IMR-90 (cell line): Measurements from ENCODE around the gene LRRC57. TPM values are rescaled to one million over a fixed set of nuclear protein-coding genes. Genes with fewer than 3 reads are reported as not detected.

ENCODE experiments used
- ATAC-seq: fragments of 200-7000 bp; cut with Tn5 transposase; 2 replicates; pipeline ENCODE4 v1.9.1; 2020; ENCODE audit warnings: low read depth, mild to moderate bottlenecking, moderate library complexity
- BruUV-seq: library from RNA; stranded (reverse); fragments of 400-500 nt; replicated peaks from 2 replicates; lab custom pipeline; 2021; lab: Mats Ljungman, UMichigan
- CTCF ChIA-PET: fragments of 300-600 bp; formaldehyde crosslinking; extraction: SDS; loops from one replicate; lab custom pipeline; 2021; ENCODE audit warnings: antibody characterized with exemption; lab: Yijun Ruan, JAX
- POLR2A ChIA-PET: fragments of 300-600 bp; sonication (Branson Sonifier 250); formaldehyde crosslinking; loops from one replicate; lab custom pipeline; 2022; ENCODE audit warnings: antibody characterized with exemption; ENCODE audit not compliant: unreplicated experiment; lab: Charles Lee
- DNase-seq: peaks from one replicate; pipeline ENCODE4 v3.0.0; 2013
- H2AFZ ChIP-seq: replicated peaks from 2 replicates; pipeline ENCODE3; 2013; ENCODE audit warnings: low read length, mild to moderate bottlenecking; ENCODE audit not compliant: poor library complexity
- H2AK5ac ChIP-seq: 2 replicates; pipeline ENCODE4 v1.6.1; 2013; ENCODE audit warnings: low read depth, low read length, inconsistent platforms
- H2AK9ac ChIP-seq: replicated peaks from 2 replicates; pipeline ENCODE3; 2013; ENCODE audit warnings: mild to moderate bottlenecking, low read depth, low read length, moderate library complexity; ENCODE audit not compliant: poor library complexity
- H2BK120ac ChIP-seq: 2 replicates; pipeline ENCODE4 v1.6.1; 2013; ENCODE audit warnings: low read depth, low read length, inconsistent platforms
- H2BK15ac ChIP-seq: 3 replicates; pipeline ENCODE4 v1.6.1; 2013; ENCODE audit warnings: low read depth, low read length, inconsistent platforms
- H2BK20ac ChIP-seq: 2 replicates; pipeline ENCODE4 v1.6.1; 2013; ENCODE audit warnings: low read depth, mild to moderate bottlenecking, inconsistent platforms, low read length, moderate library complexity
- H2BK5ac ChIP-seq: 2 replicates; pipeline ENCODE4 v1.6.1; 2013; ENCODE audit warnings: mild to moderate bottlenecking, low read depth, low read length, inconsistent platforms; ENCODE audit not compliant: poor library complexity, severe bottlenecking
- H3K14ac ChIP-seq: replicated peaks from 2 replicates; pipeline ENCODE4 v1.6.1; 2013; ENCODE audit warnings: low read depth, low read length, inconsistent platforms
- H3K18ac ChIP-seq: 2 replicates; pipeline ENCODE4 v1.6.1; 2013; ENCODE audit warnings: low read depth, low read length, control low read depth
- H3K23ac ChIP-seq: 2 replicates; pipeline ENCODE4 v1.6.1; 2013; ENCODE audit warnings: low read depth, low read length, inconsistent platforms
- H3K27ac ChIP-seq: 2 replicates; pipeline ENCODE4 v1.5.1; 2013; ENCODE audit warnings: mild to moderate bottlenecking, control low read depth, low read length; ENCODE audit not compliant: insufficient read depth
- H3K27me3 ChIP-seq: 2 replicates; pipeline ENCODE4 v1.6.1; 2013; ENCODE audit warnings: low read length; ENCODE audit not compliant: control insufficient read depth, insufficient read depth
- H3K36me3 ChIP-seq: 2 replicates; pipeline ENCODE4 v1.6.1; 2013; ENCODE audit warnings: low read length, mixed read lengths; ENCODE audit not compliant: control insufficient read depth, insufficient read depth
- H3K4ac ChIP-seq: 2 replicates; pipeline ENCODE4 v1.6.1; 2013; ENCODE audit warnings: low read depth, low read length, inconsistent platforms
- H3K4me1 ChIP-seq: 2 replicates; pipeline ENCODE4 v1.6.1; 2013; ENCODE audit warnings: low read length, mixed read lengths; ENCODE audit not compliant: control insufficient read depth, insufficient read depth
- H3K4me2 ChIP-seq: 2 replicates; pipeline ENCODE4 v1.6.1; 2013; ENCODE audit warnings: low read depth, mild to moderate bottlenecking, control low read depth, low read length, moderate library complexity
- H3K4me3 ChIP-seq: 2 replicates; pipeline ENCODE4 v1.5.1; 2013; ENCODE audit warnings: low read depth, mild to moderate bottlenecking, control low read depth, low read length, moderate library complexity; ENCODE audit not compliant: insufficient read depth
- H3K56ac ChIP-seq: 2 replicates; pipeline ENCODE4 v1.6.1; 2013; ENCODE audit warnings: low read length, inconsistent platforms; ENCODE audit not compliant: insufficient read depth; ENCODE audit errors: extremely low read depth
- H3K79me1 ChIP-seq, 2 experiments: 2 replicates each; pipeline ENCODE4 v1.6.1; 2013; ENCODE audit warnings: low read length in 2 of 2, inconsistent platforms in 1 of 2, low read depth in 1 of 2
- H3K9ac ChIP-seq: 2 replicates; pipeline ENCODE4 v1.6.1; 2013; ENCODE audit warnings: low read depth, low read length, control low read depth
- H3K9me1 ChIP-seq: 2 replicates; pipeline ENCODE4 v1.6.1; 2013; ENCODE audit warnings: low read length, inconsistent platforms; ENCODE audit not compliant: insufficient read depth
- H3K9me3 ChIP-seq: 2 replicates; pipeline ENCODE4 v1.6.1; 2013; ENCODE audit warnings: low read length; ENCODE audit not compliant: control insufficient read depth, insufficient read depth
- H4K20me1 ChIP-seq: 2 replicates; pipeline ENCODE4 v1.6.1; 2013; ENCODE audit warnings: low read length, inconsistent platforms; ENCODE audit not compliant: insufficient read depth
- H4K5ac ChIP-seq: 2 replicates; pipeline ENCODE4 v1.6.1; 2013; ENCODE audit warnings: mild to moderate bottlenecking, low read depth, low read length, control low read depth
- H4K8ac ChIP-seq, 2 experiments: 2 replicates each; pipeline ENCODE4 v1.6.1; 2013; ENCODE audit warnings: low read depth in 2 of 2, low read length in 2 of 2, control low read depth in 1 of 2, inconsistent platforms in 1 of 2
- H4K91ac ChIP-seq: 2 replicates; pipeline ENCODE4 v1.6.1; 2013; ENCODE audit warnings: low read depth, low read length, inconsistent platforms; ENCODE audit not compliant: insufficient read depth
- CEBPB ChIP-seq: IDR thresholded peaks from 2 replicates; pipeline ENCODE4 v1.6.1; 2012; ENCODE audit warnings: low read depth, low read length, improper control_type of control experiment
- CTCF ChIP-seq: conservative IDR thresholded peaks from 2 replicates; pipeline ENCODE4 v1.5.1; 2012; ENCODE audit warnings: mild to moderate bottlenecking, low read depth, low read length, improper control_type of control experiment
- MAZ ChIP-seq: IDR thresholded peaks from 2 replicates; pipeline ENCODE4 v1.6.1; 2012; ENCODE audit warnings: low read depth, mild to moderate bottlenecking, low read length, improper control_type of control experiment, moderate library complexity, borderline replicate concordance
- MXI1 ChIP-seq: IDR thresholded peaks from 2 replicates; pipeline ENCODE4 v1.6.1; 2012; ENCODE audit warnings: low read depth, mild to moderate bottlenecking, low read length, moderate library complexity, borderline replicate concordance
- NFE2L2 ChIP-seq: fragments of 150-350 bp; IDR thresholded peaks from 2 replicates; pipeline ENCODE4 v1.6.1; 2016; ENCODE audit warnings: low read depth, mild to moderate bottlenecking, low read length
- POLR2A ChIP-seq: IDR thresholded peaks from 2 replicates; pipeline ENCODE4 v1.6.1; 2012; ENCODE audit warnings: mild to moderate bottlenecking, low read depth, low read length
- RAD21 ChIP-seq: IDR thresholded peaks from 2 replicates; pipeline ENCODE4 v1.6.1; 2012; ENCODE audit warnings: low read length, improper control_type of control experiment
- RCOR1 ChIP-seq: IDR thresholded peaks from 2 replicates; pipeline ENCODE4 v1.6.1; 2012; ENCODE audit warnings: mild to moderate bottlenecking, low read length, improper control_type of control experiment; ENCODE audit not compliant: insufficient replicate concordance
- RFX5 ChIP-seq: IDR thresholded peaks from 2 replicates; pipeline ENCODE4 v1.8.0; 2012; ENCODE audit warnings: low read depth, mild to moderate bottlenecking, low read length, moderate library complexity
- SMC3 ChIP-seq: fragments of 150-350 bp; IDR thresholded peaks from 2 replicates; pipeline ENCODE4 v1.6.1; 2016; ENCODE audit warnings: low read depth, mild to moderate bottlenecking, antibody characterized with exemption, low read length, moderate library complexity
- USF2 ChIP-seq: fragments of 150-350 bp; IDR thresholded peaks from 2 replicates; pipeline ENCODE4 v1.6.1; 2017; ENCODE audit warnings: mild to moderate bottlenecking, antibody characterized with exemption, low read length, low read depth
- WGBS, 2 experiments: methylation state at CpG; one replicate each; pipeline versions ENCODE4 v1.1.5 to v1.1.7; 2013; ENCODE audit warnings: missing lambda C conversion rate in 2 of 2; ENCODE audit not compliant: insufficient read length in 1 of 2; ENCODE audit errors: extremely low coverage in 2 of 2; 5-methylcytosine and 5-hydroxymethylcytosine counted together
- dilution Hi-C: fragments of 300-500 bp; cut with HindIII; formaldehyde crosslinking; loops from one replicate; pipeline ENCODE4 v1.14.3; 2018; ENCODE audit warnings: low sequenced_read_pairs; ENCODE audit not compliant: unreplicated experiment
- in situ Hi-C: fragments of 300-500 bp; cut with MboI; formaldehyde crosslinking; loops from 3 replicates; pipeline ENCODE4 v1.14.3; 2019; ENCODE audit warnings: low sequenced_read_pairs, inconsistent platforms, mixed read lengths
- intact Hi-C: fragments of 100-400 bp; cut with micrococcal nuclease; formaldehyde crosslinking; loops from 2 replicates; pipeline ENCODE4 v1.10.0; 2022
- polyA plus RNA-seq, 3 experiments: library from polyadenylated mRNA; depleted of rRNA; stranded (reverse); fragments of >200 nt; gene quantifications; 2 replicates each; pipeline ENCODE4 v1.2.3, GENCODE V29; 2012; ENCODE audit warnings: low replicate concordance in 1 of 3
- total RNA-seq: library from RNA; depleted of rRNA; stranded (reverse); fragments of >200 nt; gene quantifications from 2 replicates; pipeline ENCODE4 v1.2.3, GENCODE V29; 2012

LRRC57 gene
- total and polyA plus RNA-seq, 2 of the 4 experiments (the other 2 are of a cell fraction) = 9.5 to 11.3 TPM

- Histone ChIP-seq H4K20me1 (no peaks in the 10 kb centered on the region), H2BK5ac (no peak overlapping the region), H3K56ac (no peak overlapping the region), H3K27me3 (no peaks in the 10 kb centered on the region), H4K91ac (no peak overlapping the region), H2BK15ac (no peak overlapping the region), H2BK20ac (no peak overlapping the region), H3K36me3 (peaks cover 19% of the 10 kb centered on the region), H3K79me1 (no peaks in the 10 kb centered on the region; a peak in 1 of 4 replicates), H3K9me1 (no peaks in the 10 kb centered on the region; the same call in 1 of the 2 replicates), H4K8ac (no peak overlapping the region), H3K4me3 (no peak overlapping the region), H3K4me2 (no peak overlapping the region), H3K23ac (no peak overlapping the region), H2AFZ (no peak overlapping the region), H2AK5ac (no peak overlapping the region), H3K4me1 (no peaks in the 10 kb centered on the region), H3K9ac (no peak overlapping the region), H3K9me3 (no peaks in the 10 kb centered on the region), H3K18ac (no peak overlapping the region), H2AK9ac (no peak overlapping the region), H3K27ac (no peak overlapping the region), H3K14ac (no peak overlapping the region), H4K5ac (no peak overlapping the region), H2BK120ac (no peak overlapping the region), H3K4ac (no peak overlapping the region)
- ATAC-seq (no peak), DNase-seq (no peak)
- ChIA-PET POLR2A (interaction anchor here (0.6 kb wide), 1 partner anchor 24 kb away, joined by 3 read pairs; no protein-coding TSS in a partner anchor), CTCF (no interaction called here)
- no TSS peak for BruUV-seq
- in situ Hi-C loops = no loop called here
- no peak for TF ChIP-seq RFX5
- no peak for TF ChIP-seq CTCF
- TF ChIP-seq SMC3 = no peak
- TF ChIP-seq RAD21 = no peak
- TF ChIP-seq MXI1 = no peak
- no peak for TF ChIP-seq NFE2L2
- no peak for TF ChIP-seq USF2
- no peak for TF ChIP-seq RCOR1
- TF ChIP-seq MAZ = no peak
- no peak for TF ChIP-seq POLR2A
- TF ChIP-seq CEBPB = no peak
- no CpG with 5 or more reads among the region's 2 CpGs for WGBS, 2 experiments
- dilution Hi-C loops = no loop called here
- intact Hi-C loops = no loop called here
Observed at GRCh38 chr15:42523331-42523730, 25.3 kb downstream of the LRRC57 start.
